Activated CD8-positive, alpha-beta memory T cell treated with anti-CD3 and anti-CD28 coated beads, Interleukin-2, amount 50 U/mL, for 4 hours (primary cell): ENCODE results near the gene ACAT2.
A peak's percentile ranks its signal among the peaks of the same experiment; 100 is the strongest.
"Not testable (repeated sequence)": the region's sequence is repeated elsewhere in the genome, so short reads cannot be mapped to it uniquely, and the experiment has no call there.

Experiments
- DNase-seq: peaks from one replicate; pipeline ENCODE4 v3.0.0-alpha.2; 2020

ACAT2 gene

GRCh38 chr6:159761873-159762680, at the start of gene ACAT2:
ACAT2 (plus strand) TSS chr6:159762045; CDS start chr6:159762088, 43 bp downstream.
- DNase-seq = peak; percentile 86

- DNase-seq = not testable (repeated sequence)
Measured at GRCh38 chr6:159712389-159712788, 49.5 kb upstream of the ACAT2 start.

GRCh38 chr6:159713984-159714383, 47.9 kb upstream of the ACAT2 start:
- no peak for DNase-seq

GRCh38 chr6:159714404-159714803, 47.4 kb upstream of the ACAT2 start:
- no peak for DNase-seq

- no peak for DNase-seq
Measured at GRCh38 chr6:159715166-159715565, 46.7 kb upstream of the ACAT2 start.

- DNase-seq = no peak
Measured at GRCh38 chr6:159715605-159716004, 46.2 kb upstream of the ACAT2 start.

GRCh38 chr6:159716247-159717096, 45.4 kb upstream of the ACAT2 start:
- no peak for DNase-seq

GRCh38 chr6:159718634-159719033, 43.2 kb upstream of the ACAT2 start:
- DNase-seq = no peak

GRCh38 chr6:159719287-159719686, 42.6 kb upstream of the ACAT2 start:
- DNase-seq = no peak

GRCh38 chr6:159720708-159721107, 41.1 kb upstream of the ACAT2 start:
- peak; percentile 24 for DNase-seq

- not testable (repeated sequence) for DNase-seq
Measured at GRCh38 chr6:159721981-159722380, 39.9 kb upstream of the ACAT2 start.

GRCh38 chr6:159722655-159723054, 39.2 kb upstream of the ACAT2 start:
- no peak for DNase-seq

GRCh38 chr6:159723259-159723658, 38.6 kb upstream of the ACAT2 start:
- DNase-seq = no peak

GRCh38 chr6:159724778-159725177, 37.1 kb upstream of the ACAT2 start:
- DNase-seq = no peak

GRCh38 chr6:159725208-159725607, 36.6 kb upstream of the ACAT2 start:
- DNase-seq = not testable (repeated sequence)

- DNase-seq = no peak
Measured at GRCh38 chr6:159726255-159726917, 35.5 kb upstream of the ACAT2 start.

GRCh38 chr6:159726918-159727716, 34.7 kb upstream of the ACAT2 start, which contains the start of gene WTAP:
WTAP (plus strand) TSS chr6:159727506; CDS start chr6:159736266, 8,760 bp downstream.
- peak; percentile 97 for DNase-seq

- no peak for DNase-seq
Measured at GRCh38 chr6:159727717-159728445, 34.0 kb upstream of the ACAT2 start.

GRCh38 chr6:159728531-159728964, 33.3 kb upstream of the ACAT2 start:
- no peak for DNase-seq

GRCh38 chr6:159729598-159730331, 32.1 kb upstream of the ACAT2 start:
- no peak for DNase-seq

GRCh38 chr6:159730332-159730676, 31.5 kb upstream of the ACAT2 start:
- no peak for DNase-seq
